GM23338 (cell line): ENCODE measurements around the gene LRRC18.

Experiments used
- CREB1 ChIP-seq: fragments of 250-450 bp; sonication (Bioruptor Pico); IDR thresholded peaks from 2 replicates; pipeline ENCODE4 v1.5.0; 2020; ENCODE audit warnings: low read depth, mild to moderate bottlenecking, moderate library complexity
- ETS1 ChIP-seq: IDR thresholded peaks from 2 replicates; pipeline ENCODE4 v1.6.1; 2016; ENCODE audit warnings: antibody characterized with exemption
- EZH2 ChIP-seq: fragments of 200-600 bp; sonication (generic); IDR thresholded peaks from one replicate; pipeline ENCODE4 v1.8.0; 2017; ENCODE audit warnings: antibody characterized with exemption, mild to moderate bottlenecking, low read depth; ENCODE audit not compliant: unreplicated experiment
- EZH2phosphoT487 ChIP-seq: fragments of 200-600 bp; sonication (generic); IDR thresholded peaks from one replicate; pipeline ENCODE4 v1.8.1; 2018; ENCODE audit warnings: antibody characterized with exemption; ENCODE audit not compliant: unreplicated experiment
- JUNB ChIP-seq: IDR thresholded peaks from one replicate; pipeline ENCODE4 v1.6.1; 2016; ENCODE audit warnings: antibody characterized with exemption; ENCODE audit not compliant: unreplicated experiment
- NANOG ChIP-seq: IDR thresholded peaks from 2 replicates; pipeline ENCODE4 v1.6.1; 2016; ENCODE audit warnings: antibody characterized with exemption, borderline replicate concordance
- POLR2AphosphoS5 ChIP-seq: IDR thresholded peaks from 2 replicates; pipeline ENCODE4 v1.6.1; 2016; ENCODE audit warnings: antibody characterized with exemption, low read depth
- REST ChIP-seq: IDR thresholded peaks from one replicate; pipeline ENCODE4 v1.6.1; 2018; ENCODE audit warnings: antibody characterized with exemption; ENCODE audit not compliant: unreplicated experiment
- STAT1 ChIP-seq: IDR thresholded peaks from one replicate; pipeline ENCODE4 v1.6.1; 2016; ENCODE audit warnings: antibody characterized with exemption; ENCODE audit not compliant: unreplicated experiment
- ZNF331 ChIP-seq: fragments of 250-450 bp; sonication (Bioruptor Pico); IDR thresholded peaks from 2 replicates; pipeline ENCODE4 v1.5.0; 2020; ENCODE audit warnings: low read depth, mild to moderate bottlenecking, moderate library complexity
- TF ChIP-seq, protein P1 (sequence below), 2 experiments: fragments of 200-600 bp in 1 of 2; sonication (generic) in 1 of 2; conservative IDR thresholded peaks; 2 replicates each; pipeline versions ENCODE4 v1.5.1 to v1.6.1; 2016 to 2017; ENCODE audit warnings: antibody characterized with exemption in 2 of 2, low read depth in 2 of 2, mild to moderate bottlenecking in 2 of 2, moderate library complexity in 1 of 2
- TF ChIP-seq, protein P2 (sequence below): fragments of 250-450 bp; sonication (Bioruptor Pico); IDR thresholded peaks from 2 replicates; pipeline ENCODE4 v1.5.0; 2020; ENCODE audit warnings: mild to moderate bottlenecking, moderate library complexity

- TF ChIP-seq, protein P1, sequence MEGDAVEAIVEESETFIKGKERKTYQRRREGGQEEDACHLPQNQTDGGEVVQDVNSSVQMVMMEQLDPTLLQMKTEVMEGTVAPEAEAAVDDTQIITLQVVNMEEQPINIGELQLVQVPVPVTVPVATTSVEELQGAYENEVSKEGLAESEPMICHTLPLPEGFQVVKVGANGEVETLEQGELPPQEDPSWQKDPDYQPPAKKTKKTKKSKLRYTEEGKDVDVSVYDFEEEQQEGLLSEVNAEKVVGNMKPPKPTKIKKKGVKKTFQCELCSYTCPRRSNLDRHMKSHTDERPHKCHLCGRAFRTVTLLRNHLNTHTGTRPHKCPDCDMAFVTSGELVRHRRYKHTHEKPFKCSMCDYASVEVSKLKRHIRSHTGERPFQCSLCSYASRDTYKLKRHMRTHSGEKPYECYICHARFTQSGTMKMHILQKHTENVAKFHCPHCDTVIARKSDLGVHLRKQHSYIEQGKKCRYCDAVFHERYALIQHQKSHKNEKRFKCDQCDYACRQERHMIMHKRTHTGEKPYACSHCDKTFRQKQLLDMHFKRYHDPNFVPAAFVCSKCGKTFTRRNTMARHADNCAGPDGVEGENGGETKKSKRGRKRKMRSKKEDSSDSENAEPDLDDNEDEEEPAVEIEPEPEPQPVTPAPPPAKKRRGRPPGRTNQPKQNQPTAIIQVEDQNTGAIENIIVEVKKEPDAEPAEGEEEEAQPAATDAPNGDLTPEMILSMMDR (conservative IDR thresholded peaks at IDR 0.05; ENCODE audit: low read depth in 2 of 2), result no peak
- TF ChIP-seq POLR2AphosphoS5, result no peak
- TF ChIP-seq, protein P2, sequence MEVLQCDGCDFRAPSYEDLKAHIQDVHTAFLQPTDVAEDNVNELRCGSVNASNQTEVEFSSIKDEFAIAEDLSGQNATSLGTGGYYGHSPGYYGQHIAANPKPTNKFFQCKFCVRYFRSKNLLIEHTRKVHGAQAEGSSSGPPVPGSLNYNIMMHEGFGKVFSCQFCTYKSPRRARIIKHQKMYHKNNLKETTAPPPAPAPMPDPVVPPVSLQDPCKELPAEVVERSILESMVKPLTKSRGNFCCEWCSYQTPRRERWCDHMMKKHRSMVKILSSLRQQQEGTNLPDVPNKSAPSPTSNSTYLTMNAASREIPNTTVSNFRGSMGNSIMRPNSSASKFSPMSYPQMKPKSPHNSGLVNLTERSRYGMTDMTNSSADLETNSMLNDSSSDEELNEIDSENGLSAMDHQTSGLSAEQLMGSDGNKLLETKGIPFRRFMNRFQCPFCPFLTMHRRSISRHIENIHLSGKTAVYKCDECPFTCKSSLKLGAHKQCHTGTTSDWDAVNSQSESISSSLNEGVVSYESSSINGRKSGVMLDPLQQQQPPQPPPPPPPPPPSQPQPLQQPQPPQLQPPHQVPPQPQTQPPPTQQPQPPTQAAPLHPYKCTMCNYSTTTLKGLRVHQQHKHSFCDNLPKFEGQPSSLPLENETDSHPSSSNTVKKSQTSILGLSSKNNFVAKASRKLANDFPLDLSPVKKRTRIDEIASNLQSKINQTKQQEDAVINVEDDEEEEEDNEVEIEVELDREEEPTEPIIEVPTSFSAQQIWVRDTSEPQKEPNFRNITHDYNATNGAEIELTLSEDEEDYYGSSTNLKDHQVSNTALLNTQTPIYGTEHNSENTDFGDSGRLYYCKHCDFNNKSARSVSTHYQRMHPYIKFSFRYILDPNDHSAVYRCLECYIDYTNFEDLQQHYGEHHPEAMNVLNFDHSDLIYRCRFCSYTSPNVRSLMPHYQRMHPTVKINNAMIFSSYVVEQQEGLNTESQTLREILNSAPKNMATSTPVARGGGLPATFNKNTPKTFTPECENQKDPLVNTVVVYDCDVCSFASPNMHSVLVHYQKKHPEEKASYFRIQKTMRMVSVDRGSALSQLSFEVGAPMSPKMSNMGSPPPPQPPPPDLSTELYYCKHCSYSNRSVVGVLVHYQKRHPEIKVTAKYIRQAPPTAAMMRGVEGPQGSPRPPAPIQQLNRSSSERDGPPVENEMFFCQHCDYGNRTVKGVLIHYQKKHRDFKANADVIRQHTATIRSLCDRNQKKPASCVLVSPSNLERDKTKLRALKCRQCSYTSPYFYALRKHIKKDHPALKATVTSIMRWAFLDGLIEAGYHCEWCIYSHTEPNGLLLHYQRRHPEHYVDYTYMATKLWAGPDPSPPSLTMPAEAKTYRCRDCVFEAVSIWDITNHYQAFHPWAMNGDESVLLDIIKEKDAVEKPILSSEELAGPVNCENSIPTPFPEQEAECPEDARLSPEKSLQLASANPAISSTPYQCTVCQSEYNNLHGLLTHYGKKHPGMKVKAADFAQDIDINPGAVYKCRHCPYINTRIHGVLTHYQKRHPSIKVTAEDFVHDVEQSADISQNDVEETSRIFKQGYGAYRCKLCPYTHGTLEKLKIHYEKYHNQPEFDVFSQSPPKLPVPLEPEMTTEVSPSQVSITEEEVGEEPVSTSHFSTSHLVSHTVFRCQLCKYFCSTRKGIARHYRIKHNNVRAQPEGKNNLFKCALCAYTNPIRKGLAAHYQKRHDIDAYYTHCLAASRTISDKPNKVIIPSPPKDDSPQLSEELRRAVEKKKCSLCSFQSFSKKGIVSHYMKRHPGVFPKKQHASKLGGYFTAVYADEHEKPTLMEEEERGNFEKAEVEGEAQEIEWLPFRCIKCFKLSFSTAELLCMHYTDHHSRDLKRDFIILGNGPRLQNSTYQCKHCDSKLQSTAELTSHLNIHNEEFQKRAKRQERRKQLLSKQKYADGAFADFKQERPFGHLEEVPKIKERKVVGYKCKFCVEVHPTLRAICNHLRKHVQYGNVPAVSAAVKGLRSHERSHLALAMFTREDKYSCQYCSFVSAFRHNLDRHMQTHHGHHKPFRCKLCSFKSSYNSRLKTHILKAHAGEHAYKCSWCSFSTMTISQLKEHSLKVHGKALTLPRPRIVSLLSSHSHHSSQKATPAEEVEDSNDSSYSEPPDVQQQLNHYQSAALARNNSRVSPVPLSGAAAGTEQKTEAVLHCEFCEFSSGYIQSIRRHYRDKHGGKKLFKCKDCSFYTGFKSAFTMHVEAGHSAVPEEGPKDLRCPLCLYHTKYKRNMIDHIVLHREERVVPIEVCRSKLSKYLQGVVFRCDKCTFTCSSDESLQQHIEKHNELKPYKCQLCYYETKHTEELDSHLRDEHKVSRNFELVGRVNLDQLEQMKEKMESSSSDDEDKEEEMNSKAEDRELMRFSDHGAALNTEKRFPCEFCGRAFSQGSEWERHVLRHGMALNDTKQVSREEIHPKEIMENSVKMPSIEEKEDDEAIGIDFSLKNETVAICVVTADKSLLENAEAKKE (CRISPR knock-in tag), result no peak
- TF ChIP-seq REST, result no peak
- TF ChIP-seq EZH2, result no peak
- TF ChIP-seq CREB1 (CRISPR knock-in tag), result no peak
- no peak for TF ChIP-seq EZH2phosphoT487
- no peak for TF ChIP-seq STAT1
- no peak for TF ChIP-seq JUNB
- no peak for TF ChIP-seq ZNF331 (CRISPR knock-in tag)
- no peak for TF ChIP-seq ETS1
- no peak for TF ChIP-seq NANOG
Measured at GRCh38 chr10:48968036-48968435, 28.4 kb upstream of the LRRC18 start.
